Stimulated activated CD8-positive, alpha-beta memory T cell treated with anti-CD3 and anti-CD28 coated beads, Interleukin-7, amount 100 ng/mL, for 48 hours (primary cell): ENCODE results near the gene RAD18.

Source experiments
- DNase-seq, 2 donors: peaks; one replicate each; pipeline ENCODE4 v3.0.0-alpha.2; 2020; ENCODE audit warnings: low read depth in 1 of 2; ENCODE audit errors: extremely low read depth in 1 of 2

RAD18 gene, protein sequence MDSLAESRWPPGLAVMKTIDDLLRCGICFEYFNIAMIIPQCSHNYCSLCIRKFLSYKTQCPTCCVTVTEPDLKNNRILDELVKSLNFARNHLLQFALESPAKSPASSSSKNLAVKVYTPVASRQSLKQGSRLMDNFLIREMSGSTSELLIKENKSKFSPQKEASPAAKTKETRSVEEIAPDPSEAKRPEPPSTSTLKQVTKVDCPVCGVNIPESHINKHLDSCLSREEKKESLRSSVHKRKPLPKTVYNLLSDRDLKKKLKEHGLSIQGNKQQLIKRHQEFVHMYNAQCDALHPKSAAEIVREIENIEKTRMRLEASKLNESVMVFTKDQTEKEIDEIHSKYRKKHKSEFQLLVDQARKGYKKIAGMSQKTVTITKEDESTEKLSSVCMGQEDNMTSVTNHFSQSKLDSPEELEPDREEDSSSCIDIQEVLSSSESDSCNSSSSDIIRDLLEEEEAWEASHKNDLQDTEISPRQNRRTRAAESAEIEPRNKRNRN

GRCh38 chr3:8963137-8963853, at the start of gene RAD18:
TSS of gene RAD18 (minus strand) at chr3:8963472. CDS start at chr3:8963385, 87 bp downstream.
- peak; percentile 81 to 83 for DNase-seq

DNA sequence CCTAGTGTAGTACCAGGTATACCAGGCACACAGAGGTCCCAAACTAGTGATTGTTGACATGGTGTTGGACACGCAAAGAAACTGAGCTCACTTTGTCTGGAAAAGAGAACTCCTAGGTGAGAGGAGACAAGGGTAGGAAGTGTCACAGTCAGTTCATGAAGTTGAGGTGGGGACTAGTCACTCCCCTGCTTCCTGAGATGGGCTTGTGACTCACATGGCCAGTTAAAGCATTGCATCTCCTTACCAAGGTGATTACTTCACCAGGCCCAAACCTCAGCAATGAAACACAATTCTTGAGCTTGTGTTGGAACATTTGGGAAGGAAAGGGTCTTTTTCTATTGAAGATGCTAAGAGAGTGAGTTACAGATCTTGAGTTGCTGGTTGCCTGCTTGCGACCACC, 49.2 kb upstream of the RAD18 start:
- DNase-seq = no peak

- no peak for DNase-seq
Observed at GRCh38 chr3:9009976-9010545, 46.8 kb upstream of the RAD18 start.

- DNase-seq = no peak
Observed at GRCh38 chr3:9008550-9009255, 45.4 kb upstream of the RAD18 start.

GRCh38 chr3:9007928-9008327, 44.7 kb upstream of the RAD18 start:
- no peak for DNase-seq

GRCh38 chr3:9007213-9007612, 43.9 kb upstream of the RAD18 start:
- DNase-seq = no peak

GRCh38 chr3:9000041-9000440, 36.8 kb upstream of the RAD18 start:
- no peak for DNase-seq

DNA sequence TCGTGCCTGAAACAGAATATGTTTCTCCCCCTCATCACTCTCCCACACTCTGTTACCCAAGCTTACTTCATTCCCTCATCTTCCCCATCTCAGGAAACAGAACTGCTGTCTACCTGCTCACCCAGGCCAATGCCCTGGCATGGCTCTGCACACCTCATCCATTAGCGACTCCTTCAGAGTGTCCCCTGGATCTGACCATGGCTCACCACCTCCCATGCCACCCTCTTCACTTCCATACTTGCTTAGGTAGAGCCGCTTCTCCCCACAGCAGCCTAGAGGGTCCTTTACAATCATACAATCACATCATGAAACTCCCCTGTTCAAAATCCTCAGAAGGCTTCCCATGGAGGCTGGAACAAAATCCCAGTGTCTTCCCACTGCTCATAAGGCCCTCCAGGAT, 33.9 kb upstream of the RAD18 start:
- DNase-seq = no peak

DNA sequence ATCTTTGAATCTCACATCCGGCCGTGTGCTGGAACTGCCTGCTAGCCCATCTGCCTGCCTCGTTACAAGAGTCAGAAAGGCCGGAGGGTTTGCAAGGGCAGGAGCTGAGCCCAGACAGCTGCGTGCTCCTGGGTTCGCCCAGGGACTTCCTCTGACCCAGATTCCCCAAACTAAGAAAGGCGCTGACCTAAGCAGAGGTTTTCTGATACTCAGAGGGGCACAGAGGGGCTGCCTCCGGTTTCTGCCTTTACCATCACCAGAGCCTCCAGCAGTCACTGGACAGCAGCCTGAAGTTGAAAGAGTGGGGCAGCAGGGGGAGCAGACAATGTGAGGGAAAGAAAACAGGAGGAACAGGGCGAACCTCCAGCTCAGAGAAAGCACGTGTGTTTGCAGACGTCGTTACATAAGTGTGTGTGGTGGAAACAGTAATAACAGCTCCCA, 33.4 kb upstream of the RAD18 start:
- no peak for DNase-seq

GRCh38 chr3:8996216-8996615, 32.9 kb upstream of the RAD18 start:
- DNase-seq = no peak

DNA sequence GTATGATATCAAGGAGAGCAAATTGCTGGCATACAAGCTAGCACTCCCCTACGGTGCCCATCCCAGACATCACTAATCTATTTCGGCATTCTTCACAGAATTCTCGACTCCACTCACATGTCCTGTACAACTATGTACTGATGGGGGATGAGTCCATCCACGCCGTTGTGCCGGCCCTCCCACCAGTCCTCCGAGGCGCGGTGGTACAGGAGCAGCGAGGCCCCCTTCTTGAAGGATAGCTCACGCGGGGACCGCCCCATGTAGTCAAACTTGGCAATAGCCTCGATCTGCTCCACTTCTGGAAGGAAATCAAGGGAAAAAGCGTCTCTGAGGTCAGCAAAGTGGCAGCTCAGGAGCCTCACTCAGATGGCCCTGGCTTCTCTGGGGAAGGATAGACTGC, 31.0 kb upstream of the RAD18 start:
- DNase-seq = no peak

GRCh38 chr3:8993331-8993730, 30.1 kb upstream of the RAD18 start:
- DNase-seq = no peak

DNA sequence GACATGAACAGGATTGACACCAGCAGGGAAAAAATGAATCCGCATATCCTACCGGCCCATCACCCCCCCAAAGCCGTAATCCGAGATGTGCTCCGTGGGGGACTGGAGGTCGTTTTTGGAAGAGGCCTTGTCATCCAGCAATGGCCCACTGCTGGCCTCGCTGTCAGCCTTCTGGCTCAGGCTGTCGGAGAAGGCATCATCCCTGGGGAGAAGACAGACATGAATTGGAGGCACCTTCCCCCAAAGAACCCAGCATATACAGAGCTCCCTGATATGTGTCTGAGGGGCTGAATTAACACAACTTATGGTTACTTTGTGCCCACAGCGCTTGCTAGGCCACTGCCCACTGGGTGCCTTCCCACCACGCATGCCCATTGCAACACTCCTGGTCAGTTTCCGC, 29.6 kb upstream of the RAD18 start:
- DNase-seq = no peak

- no peak for DNase-seq
Observed at GRCh38 chr3:8992199-8992598, 28.9 kb upstream of the RAD18 start.

GRCh38 chr3:8990266-8991215, 27.3 kb upstream of the RAD18 start:
- no peak for DNase-seq

GRCh38 chr3:8988791-8989558, 25.7 kb upstream of the RAD18 start:
- DNase-seq = no peak

DNA sequence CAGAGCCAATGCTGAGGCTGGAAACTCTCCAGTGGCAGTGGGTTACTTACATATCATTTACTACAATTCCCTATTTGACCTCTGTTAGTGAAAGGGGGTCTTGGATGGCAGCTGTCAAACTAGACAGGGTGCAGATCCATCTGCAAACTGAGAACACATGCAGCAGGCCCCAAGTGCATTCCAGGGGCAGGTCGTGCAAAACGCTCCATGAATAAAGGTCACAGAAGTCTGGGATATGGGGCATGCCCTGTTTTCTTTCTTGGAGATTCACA, 25.0 kb upstream of the RAD18 start:
- DNase-seq = no peak

- DNase-seq = peak; percentile 18
Observed at GRCh38 chr3:8987645-8988383, 24.5 kb upstream of the RAD18 start.

GRCh38 chr3:8987226-8987625, 24.0 kb upstream of the RAD18 start:
- DNase-seq = no peak
